HEK293T (cell line): ENCODE results near the gene HACD1.

ENCODE experiments used
- CTCF ChIA-PET: fragments of 350-600 bp; formaldehyde crosslinking; extraction: SDS; loops from one replicate; lab custom pipeline; 2021; ENCODE audit warnings: antibody characterized with exemption, inconsistent platforms; lab: Yijun Ruan, JAX
- POLR2A ChIA-PET: fragments of 350-600 bp; formaldehyde crosslinking; extraction: SDS; loops from one replicate; lab custom pipeline; 2020; ENCODE audit warnings: antibody characterized with exemption, inconsistent platforms; lab: Yijun Ruan, JAX
- DNase-seq: peaks from one replicate; pipeline ENCODE4 v3.0.0; 2012; ENCODE audit warnings: mixed read lengths; ENCODE audit errors: extremely low spot score
- ARNT ChIP-seq: fragments of 450-650 bp; IDR thresholded peaks from 2 replicates; pipeline ENCODE4 v1.6.1; 2017; ENCODE audit warnings: mild to moderate bottlenecking
- BHLHE40 ChIP-seq: fragments of 450-650 bp; IDR thresholded peaks from 2 replicates; pipeline ENCODE4 v1.6.1; 2016; ENCODE audit warnings: mild to moderate bottlenecking, moderate library complexity, borderline replicate concordance
- CTBP1 ChIP-seq: fragments of 450-650 bp; IDR thresholded peaks from 2 replicates; pipeline ENCODE4 v1.6.1; 2016; ENCODE audit warnings: borderline replicate concordance
- ELF4 ChIP-seq: fragments of 450-650 bp; IDR thresholded peaks from 2 replicates; pipeline ENCODE4 v1.6.1; 2017; ENCODE audit warnings: antibody characterized with exemption
- FOXA1 ChIP-seq: fragments of 450-650 bp; IDR thresholded peaks from 2 replicates; pipeline ENCODE4 v1.6.1; 2016; ENCODE audit warnings: mild to moderate bottlenecking
- FOXK2 ChIP-seq: fragments of 450-650 bp; IDR thresholded peaks from 2 replicates; pipeline ENCODE4 v1.6.1; 2016; ENCODE audit warnings: mild to moderate bottlenecking
- FOXM1 ChIP-seq: fragments of 450-650 bp; IDR thresholded peaks from 2 replicates; pipeline ENCODE4 v1.6.1; 2017; ENCODE audit warnings: mild to moderate bottlenecking, borderline replicate concordance
- HDGF ChIP-seq: fragments of 450-650 bp; IDR thresholded peaks from 2 replicates; pipeline ENCODE4 v1.6.1; 2017; ENCODE audit warnings: antibody characterized with exemption, borderline replicate concordance
- L3MBTL2 ChIP-seq: fragments of 450-650 bp; conservative IDR thresholded peaks from 2 replicates; pipeline ENCODE4 v1.6.1; 2016; ENCODE audit warnings: mild to moderate bottlenecking
- LEF1 ChIP-seq: fragments of 450-650 bp; IDR thresholded peaks from 2 replicates; pipeline ENCODE4 v1.6.1; 2017; ENCODE audit warnings: mild to moderate bottlenecking, borderline replicate concordance
- NFRKB ChIP-seq: fragments of 450-650 bp; IDR thresholded peaks from 2 replicates; pipeline ENCODE4 v1.6.1; 2016; ENCODE audit warnings: mild to moderate bottlenecking, moderate library complexity
- SP1 ChIP-seq: fragments of 450-650 bp; IDR thresholded peaks from 2 replicates; pipeline ENCODE4 v1.6.1; 2017
- SUZ12 ChIP-seq: fragments of 450-650 bp; IDR thresholded peaks from 2 replicates; pipeline ENCODE4 v1.6.1; 2016; ENCODE audit warnings: mild to moderate bottlenecking
- TARDBP ChIP-seq: fragments of 450-650 bp; IDR thresholded peaks from 2 replicates; pipeline ENCODE4 v1.6.1; 2016
- ZNF384 ChIP-seq: fragments of 450-650 bp; IDR thresholded peaks from 2 replicates; pipeline ENCODE4 v1.6.1; 2016
- TF ChIP-seq, protein P1 (sequence below): fragments of 450-650 bp; IDR thresholded peaks from 2 replicates; pipeline ENCODE4 v1.6.1; 2016

Gene HACD1

GRCh38 chr10:17557459-17557858 lies 59.7 kb downstream of the HACD1 start:
- POLR2A ChIA-PET: no interaction called here
- TF ChIP-seq ZNF384 (no peak), FOXK2 (no peak), FOXM1 (no peak), TARDBP (no peak), BHLHE40 (no peak), L3MBTL2 (no peak), ARNT (no peak), SUZ12 (no peak)
- TF ChIP-seq, protein P1, sequence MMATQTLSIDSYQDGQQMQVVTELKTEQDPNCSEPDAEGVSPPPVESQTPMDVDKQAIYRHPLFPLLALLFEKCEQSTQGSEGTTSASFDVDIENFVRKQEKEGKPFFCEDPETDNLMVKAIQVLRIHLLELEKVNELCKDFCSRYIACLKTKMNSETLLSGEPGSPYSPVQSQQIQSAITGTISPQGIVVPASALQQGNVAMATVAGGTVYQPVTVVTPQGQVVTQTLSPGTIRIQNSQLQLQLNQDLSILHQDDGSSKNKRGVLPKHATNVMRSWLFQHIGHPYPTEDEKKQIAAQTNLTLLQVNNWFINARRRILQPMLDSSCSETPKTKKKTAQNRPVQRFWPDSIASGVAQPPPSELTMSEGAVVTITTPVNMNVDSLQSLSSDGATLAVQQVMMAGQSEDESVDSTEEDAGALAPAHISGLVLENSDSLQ: no peak

DNA sequence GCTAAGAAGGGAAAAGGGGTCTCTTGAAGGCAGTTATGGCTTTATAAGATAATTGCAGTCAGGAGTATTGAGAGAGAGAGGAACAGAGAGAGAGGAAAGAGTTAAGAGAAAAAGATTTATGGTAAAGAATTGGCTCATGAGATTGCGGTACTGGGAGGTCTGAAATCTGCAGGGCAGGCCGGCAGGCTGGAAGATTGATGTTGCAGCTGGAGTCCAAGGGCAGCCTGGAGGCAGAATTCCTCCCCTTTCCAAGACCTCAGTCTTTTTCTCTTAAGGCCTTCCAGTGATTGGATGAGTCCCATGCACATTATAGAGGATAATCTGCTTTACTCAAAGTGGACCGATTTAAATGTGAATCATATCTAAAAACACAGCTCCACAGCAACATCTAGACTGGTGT lies 68.4 kb downstream of the HACD1 start:
- POLR2A ChIA-PET: no interaction called here
- TF ChIP-seq HDGF (no peak), ARNT (no peak)
- TF ChIP-seq, protein P1: peak; percentile 17; the same call in 1 of the 2 replicates
- CTCF ChIA-PET: no interaction called here
- DNase-seq: no peak

More at GRCh38 chr10:17557459-17557858, 59.7 kb downstream of the HACD1 start:
- CTCF ChIA-PET: no interaction called here
- no peak for DNase-seq

- DNase-seq: no peak
- POLR2A ChIA-PET: no interaction called here
- CTCF ChIA-PET: no interaction called here
- TF ChIP-seq SUZ12 (no peak), SP1 (no peak), ZNF384 (no peak), FOXA1 (no peak), BHLHE40 (no peak), CTBP1 (no peak), NFRKB (no peak), ELF4 (no peak), L3MBTL2 (no peak), FOXK2 (no peak), LEF1 (no peak), FOXM1 (no peak), ARNT (no peak), HDGF (no peak), TARDBP (no peak)
- TF ChIP-seq, protein P1: no peak
These were observed 69.0 kb downstream of the HACD1 start for GRCh38 chr10:17548162-17548561.

DNA sequence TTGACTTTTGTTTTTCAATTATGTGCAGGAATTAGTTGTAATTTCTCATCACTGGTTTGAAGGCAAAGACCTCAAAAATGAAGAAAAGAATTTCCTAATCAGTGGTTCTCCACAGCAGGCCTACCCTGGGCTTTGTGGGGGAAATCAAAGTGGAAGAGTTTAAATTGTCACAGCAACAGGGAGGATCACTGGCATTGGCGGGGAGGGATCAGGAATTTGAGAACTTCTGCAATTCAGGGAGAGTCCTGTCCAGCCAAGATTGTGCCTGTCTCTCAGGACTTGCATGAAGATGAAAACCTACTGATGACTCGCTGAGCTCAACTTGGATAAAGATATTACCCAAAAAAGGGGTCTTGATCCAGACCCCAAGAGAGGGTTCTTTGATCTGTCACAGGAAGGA lies 70.1 kb downstream of the HACD1 start:
- TF ChIP-seq ARNT (no peak), FOXA1 (no peak), TARDBP (no peak), CTBP1 (no peak), SUZ12 (no peak), L3MBTL2 (no peak), NFRKB (no peak), FOXM1 (no peak), SP1 (no peak), LEF1 (no peak), BHLHE40 (no peak), FOXK2 (no peak), ELF4 (no peak), HDGF (no peak), ZNF384 (no peak)
- TF ChIP-seq, protein P1: no peak
- CTCF ChIA-PET: no interaction called here
- POLR2A ChIA-PET: no interaction called here
- DNase-seq: no peak

GRCh38 chr10:17544465-17544864 lies 72.7 kb downstream of the HACD1 start:
- CTCF ChIA-PET: no interaction called here
- no peak for DNase-seq
- TF ChIP-seq BHLHE40: no peak
- TF ChIP-seq ELF4: no peak
- no peak for TF ChIP-seq ZNF384
- TF ChIP-seq SP1: no peak
- no peak for TF ChIP-seq NFRKB
- no peak for TF ChIP-seq L3MBTL2
- no peak for TF ChIP-seq LEF1
- POLR2A ChIA-PET: no interaction called here
